GM12874 (cell line): Measurements from ENCODE around the gene SFN.

Source experiments
- CTCF ChIP-seq: IDR thresholded peaks from 2 replicates; pipeline ENCODE4 v1.5.1; 2011; ENCODE audit warnings: low read depth, mild to moderate bottlenecking, control low read depth, low read length, moderate library complexity; ENCODE audit not compliant: insufficient read depth

The SFN gene

GRCh38 chr1:26861286-26861701, 1.7 kb upstream of the SFN start:
- no peak for TF ChIP-seq CTCF

- no peak for TF ChIP-seq CTCF
These were observed 1.0 kb upstream of the SFN start for GRCh38 chr1:26861889-26862378.

- TF ChIP-seq CTCF = no peak
These were observed 732 bp downstream of the SFN start for GRCh38 chr1:26863685-26864077.

- no peak for TF ChIP-seq CTCF
These were observed 1.9 kb downstream of the SFN start for GRCh38 chr1:26864610-26865480.

GRCh38 chr1:26874896-26875295, 11.9 kb downstream of the SFN start:
- TF ChIP-seq CTCF = no peak

GRCh38 chr1:26877326-26877725, 14.4 kb downstream of the SFN start:
- no peak for TF ChIP-seq CTCF

GRCh38 chr1:26879793-26880192, 16.8 kb downstream of the SFN start:
- no peak for TF ChIP-seq CTCF
